ENCODE results near the gene TRPV4.

TRPV4 gene

GRCh38 chr12:109785854-109786253, 47.3 kb downstream of the TRPV4 start:
- DNase-seq (ENCODE audit: low read depth), result no peak
- no peak overlapping the region for H3K4me3 ChIP-seq (ENCODE audit: low read depth, low read length)

- DNase-seq (ENCODE audit: low read depth), result no peak
- H3K4me3 ChIP-seq (ENCODE audit: low read depth, low read length), result no peak overlapping the region
These were observed 49.3 kb downstream of the TRPV4 start for GRCh38 chr12:109783965-109784244.

- H3K4me3 ChIP-seq (ENCODE audit: low read depth, low read length), result no peak overlapping the region
- no peak for DNase-seq (ENCODE audit: low read depth)
These were observed 49.8 kb downstream of the TRPV4 start for GRCh38 chr12:109783135-109783964.

DNA sequence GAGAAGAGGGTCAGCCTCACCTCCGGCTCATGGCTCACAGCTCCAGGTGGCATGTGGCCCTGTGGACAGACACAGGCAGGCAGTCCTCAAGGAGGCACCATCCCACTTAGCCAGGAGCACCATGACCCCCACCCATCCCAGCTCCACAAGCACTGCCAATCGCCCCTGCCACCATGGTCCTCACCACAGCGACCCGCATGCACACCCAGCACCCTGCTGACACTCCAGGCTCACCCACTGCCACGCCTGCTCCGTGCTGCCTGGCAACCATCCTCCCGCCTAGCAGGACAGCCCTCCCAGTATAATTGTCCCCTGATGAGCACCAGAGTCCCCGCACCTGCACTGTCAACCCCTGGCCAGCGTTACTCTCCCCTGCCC, 50.9 kb downstream of the TRPV4 start:
- no peak overlapping the region for H3K4me3 ChIP-seq (ENCODE audit: low read depth, low read length)
- no peak for DNase-seq (ENCODE audit: low read depth)

GRCh38 chr12:109781668-109782325, 51.4 kb downstream of the TRPV4 start:
- DNase-seq (ENCODE audit: low read depth), result no peak
- no peak overlapping the region for H3K4me3 ChIP-seq (ENCODE audit: low read depth, low read length)

DNA sequence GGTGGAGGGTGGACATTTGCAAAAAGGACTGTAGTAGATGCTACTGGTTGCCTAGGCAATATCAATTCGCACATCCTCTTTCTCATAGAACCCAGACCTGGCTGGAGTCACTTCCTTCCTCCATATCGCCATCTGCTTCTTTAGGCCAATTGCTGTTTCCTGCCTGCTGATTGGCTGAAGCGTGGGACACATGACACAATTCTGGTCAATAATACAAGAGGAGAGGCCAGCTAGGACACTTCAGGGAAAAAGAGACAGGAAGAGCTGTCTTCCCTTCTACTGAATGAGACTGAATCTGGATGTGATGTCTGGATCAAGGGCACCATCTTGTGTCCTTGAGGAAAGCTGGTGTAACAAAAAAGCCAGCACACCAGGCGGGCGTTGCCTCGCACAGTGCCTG, 53.8 kb downstream of the TRPV4 start:
- DNase-seq (ENCODE audit: low read depth), result no peak
- H3K4me3 ChIP-seq (ENCODE audit: low read depth, low read length), result no peak overlapping the region

GRCh38 chr12:109778684-109779083, 54.5 kb downstream of the TRPV4 start:
- H3K4me3 ChIP-seq (ENCODE audit: low read depth, low read length), result no peak overlapping the region
- no peak for DNase-seq (ENCODE audit: low read depth)

DNA sequence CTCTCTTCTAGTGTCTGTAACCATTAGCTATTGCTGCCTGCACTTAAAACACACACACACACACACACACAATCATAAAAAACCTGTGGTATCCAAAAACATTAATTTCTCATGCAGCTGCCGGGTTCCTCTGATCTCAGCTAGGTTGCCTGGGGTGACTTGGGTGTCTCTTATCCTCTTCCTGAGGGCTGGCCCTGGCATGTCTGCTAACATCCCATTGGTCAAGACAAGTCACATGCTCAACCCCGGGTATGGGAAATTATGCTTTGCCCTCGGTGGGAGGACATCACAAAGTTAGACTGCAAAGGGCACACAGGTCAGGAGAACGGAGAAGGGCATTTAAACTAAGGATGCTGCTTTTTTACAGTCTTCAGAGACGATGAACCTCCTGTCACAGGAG, 55.7 kb downstream of the TRPV4 start:
- no peak for DNase-seq (ENCODE audit: low read depth)
- no peak overlapping the region for H3K4me3 ChIP-seq (ENCODE audit: low read depth, low read length)

DNA sequence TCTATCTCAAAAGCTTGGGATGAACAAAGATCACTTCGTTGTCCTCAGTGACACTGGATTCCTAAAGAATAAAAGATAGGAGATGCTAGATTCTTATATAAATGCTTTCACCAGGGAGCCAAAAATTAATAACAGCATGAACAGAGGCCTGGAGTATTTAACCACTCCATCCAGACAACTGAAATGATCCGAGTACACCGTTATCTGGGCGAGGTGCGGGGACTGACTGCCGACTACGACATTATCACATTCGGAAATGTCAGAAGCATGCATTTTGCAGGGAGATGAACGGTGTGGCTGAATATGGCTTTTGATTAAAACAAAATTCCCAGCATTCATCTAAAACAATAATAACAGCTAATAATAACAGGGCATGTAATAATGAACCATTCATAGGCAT, 56.6 kb downstream of the TRPV4 start:
- no peak for DNase-seq (ENCODE audit: low read depth)
- no peak overlapping the region for H3K4me3 ChIP-seq (ENCODE audit: low read depth, low read length)

DNA sequence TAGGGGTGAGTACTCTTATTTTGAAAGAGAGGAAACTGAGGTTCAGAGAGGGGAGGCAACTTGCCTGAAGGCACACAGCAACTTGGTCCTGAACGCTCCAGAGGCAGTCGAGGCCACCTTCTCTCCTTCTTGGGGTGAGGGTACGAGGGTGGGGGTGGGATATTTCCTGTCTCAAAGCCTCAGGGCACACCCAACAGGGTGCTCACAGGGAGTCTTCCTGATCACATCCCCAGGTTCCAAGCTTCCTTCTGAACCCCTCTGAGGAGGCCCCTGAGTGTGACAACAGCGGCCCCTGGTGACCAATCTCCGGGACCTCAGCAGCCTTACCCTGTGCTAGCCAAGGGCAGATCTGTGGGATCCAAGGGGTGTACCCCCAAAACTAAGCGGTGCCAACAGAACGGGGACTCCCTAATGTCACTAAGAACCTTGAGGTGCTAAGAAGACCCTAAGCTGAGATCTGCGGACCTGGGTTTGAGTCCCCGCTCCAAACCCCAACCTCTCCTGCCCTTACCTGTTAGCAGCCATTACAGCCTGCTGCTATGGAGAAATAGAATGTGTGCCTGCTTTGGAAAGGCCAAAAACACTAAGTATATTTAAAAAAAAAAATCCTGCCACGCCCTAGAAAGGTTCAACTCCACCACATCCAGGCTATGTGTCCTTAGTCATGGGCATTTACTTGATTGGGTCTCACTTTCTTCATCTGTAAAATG, 57.9 kb downstream of the TRPV4 start:
- peak; percentile 15 for DNase-seq (ENCODE audit: low read depth)
- H3K4me3 ChIP-seq (ENCODE audit: low read depth, low read length), result no peak overlapping the region

DNA sequence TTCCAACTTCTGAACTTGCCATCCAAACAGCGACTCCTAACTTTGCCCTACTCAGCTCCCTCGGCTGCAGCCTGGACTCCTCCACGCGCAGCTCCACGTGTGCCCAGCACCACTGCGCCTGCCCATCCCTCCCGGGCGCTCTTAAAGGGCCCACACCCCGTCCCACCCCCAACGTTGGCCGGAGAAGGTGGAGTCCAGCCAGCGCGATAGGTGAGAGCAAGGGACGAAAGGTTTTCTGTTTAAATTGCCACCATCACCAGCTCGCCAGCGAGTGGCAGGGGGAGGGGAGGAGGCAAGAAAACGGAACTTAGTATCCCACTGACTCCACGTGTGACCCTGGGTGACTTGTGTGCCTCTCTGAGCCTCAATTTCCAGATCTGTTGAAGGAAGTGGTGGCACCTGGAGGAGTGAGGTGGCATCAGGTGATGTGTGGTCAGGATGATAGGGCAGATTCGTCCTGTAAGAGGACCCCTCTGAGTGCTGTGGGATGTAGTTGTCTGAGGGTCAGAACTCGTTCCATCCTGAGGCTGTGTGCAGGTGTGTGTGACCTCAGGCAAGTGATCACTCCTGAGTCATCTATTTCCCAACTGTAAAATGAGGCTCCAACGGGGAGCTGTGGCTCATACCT, 59.7 kb downstream of the TRPV4 start:
- DNase-seq (ENCODE audit: low read depth), result no peak
- H3K4me3 ChIP-seq (ENCODE audit: low read depth, low read length), result no peak overlapping the region

DNA sequence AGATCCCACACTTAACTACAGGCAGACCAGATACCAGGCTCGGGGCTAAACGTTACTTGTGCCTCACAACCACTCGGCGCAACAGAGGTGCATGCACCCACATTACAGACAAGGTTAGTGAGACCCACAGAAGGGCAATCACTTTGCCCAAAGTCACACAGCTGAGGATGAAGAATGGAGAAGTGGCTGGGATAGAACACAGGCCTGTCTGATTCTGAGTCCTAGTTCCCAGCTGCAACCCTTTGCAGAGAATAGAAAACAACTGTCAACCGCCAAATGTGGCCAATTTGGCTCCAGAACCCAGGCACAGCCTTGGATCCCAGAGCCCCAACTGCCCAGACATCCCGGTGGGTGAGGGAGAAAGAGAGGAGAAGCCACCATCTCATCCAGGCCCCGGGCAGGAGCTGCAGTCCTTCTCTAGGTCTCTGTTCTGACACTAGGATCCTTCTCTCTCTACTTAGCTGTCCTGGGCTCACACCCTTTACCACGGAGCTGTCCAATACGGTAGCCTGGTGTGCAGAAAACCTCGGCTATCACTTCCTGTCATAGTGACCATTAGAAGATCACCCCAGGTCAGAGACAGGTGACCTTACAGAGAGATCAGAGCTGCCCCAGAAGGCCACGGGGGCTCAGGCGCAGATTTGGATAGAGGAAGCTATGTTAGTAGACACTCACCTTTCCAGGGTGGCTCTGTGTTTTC, 60.4 kb downstream of the TRPV4 start:
- H3K4me3 ChIP-seq (ENCODE audit: low read depth, low read length), result no peak overlapping the region

GRCh38 chr12:109771746-109772621, 61.2 kb downstream of the TRPV4 start:
- H3K4me3 ChIP-seq (ENCODE audit: low read depth, low read length), result no peak overlapping the region
- no peak for DNase-seq (ENCODE audit: low read depth)

More for the DNA sequence above, 60.4 kb downstream of the TRPV4 start:
- DNase-seq (ENCODE audit: low read depth), result no peak

- H3K4me3 ChIP-seq (ENCODE audit: low read depth, low read length), result no peak overlapping the region
- no peak for DNase-seq (ENCODE audit: low read depth)
These were observed 62.1 kb downstream of the TRPV4 start for GRCh38 chr12:109770861-109771670.

DNA sequence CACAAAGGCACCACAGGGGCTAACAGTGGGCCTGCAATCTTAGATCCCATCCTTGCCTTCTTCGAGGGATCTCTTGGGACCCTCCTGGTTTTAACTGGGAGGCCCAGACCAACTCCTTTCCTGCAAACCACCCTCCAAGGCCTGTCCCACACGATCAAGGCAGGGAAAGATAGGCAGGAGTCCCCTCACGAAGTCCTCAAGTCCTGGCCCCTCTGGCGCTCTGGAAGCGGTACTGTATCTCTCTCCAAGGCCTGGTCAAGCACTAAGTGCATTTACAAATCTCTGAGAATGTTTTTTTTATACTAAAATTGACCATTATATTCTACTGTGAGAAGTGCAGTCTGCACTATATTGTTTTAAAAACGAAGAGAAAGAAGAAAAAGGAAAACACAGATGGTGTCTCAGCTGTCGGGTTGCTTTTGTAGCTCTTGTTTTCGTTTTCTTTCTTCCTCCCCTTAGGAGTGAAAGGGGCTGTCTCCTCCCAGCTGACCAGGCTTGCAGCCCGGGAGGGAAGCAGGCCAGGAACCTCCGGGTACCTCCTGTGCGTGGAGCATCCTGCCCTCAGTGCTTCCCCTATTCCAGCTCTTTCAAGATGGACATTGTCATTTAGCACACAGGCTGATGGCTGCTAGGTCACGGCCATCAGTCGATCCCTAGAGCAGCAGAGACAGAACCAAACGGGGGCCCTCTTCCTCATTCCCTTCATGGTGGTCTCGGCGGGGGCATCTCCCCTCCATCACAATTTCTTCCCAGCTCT, 62.9 kb downstream of the TRPV4 start:
- no peak for DNase-seq (ENCODE audit: low read depth)

GRCh38 chr12:109768901-109769670, 64.1 kb downstream of the TRPV4 start:
- H3K4me3 ChIP-seq (ENCODE audit: low read depth, low read length), result no peak overlapping the region
- DNase-seq (ENCODE audit: low read depth), result no peak

More for the DNA sequence above, 62.9 kb downstream of the TRPV4 start:
- no peak overlapping the region for H3K4me3 ChIP-seq (ENCODE audit: low read depth, low read length)

Measured in skeletal muscle cell (primary cell).